Renal cortical epithelial cell (primary cell): Measurements from ENCODE around the gene TRPM3. TPM values are rescaled to one million over a fixed set of nuclear protein-coding genes. Genes with fewer than 3 reads are reported as not detected.

Experiments
- DNase-seq: peaks from one replicate; pipeline ENCODE4 v3.0.0-alpha.2; 2011; ENCODE audit warnings: low read depth
- total RNA-seq: library from RNA; depleted of rRNA; stranded (reverse); fragments of >200 nt; gene quantifications from 2 replicates; pipeline ENCODE4 v1.2.3, GENCODE V29; 2014

TRPM3 gene
- total RNA-seq, 1 donor from 2014 or later = 2.9 TPM

GRCh38 chr9:70888471-70888870 lies 232.9 kb downstream of the TRPM3 start:
- no peak for DNase-seq

DNA sequence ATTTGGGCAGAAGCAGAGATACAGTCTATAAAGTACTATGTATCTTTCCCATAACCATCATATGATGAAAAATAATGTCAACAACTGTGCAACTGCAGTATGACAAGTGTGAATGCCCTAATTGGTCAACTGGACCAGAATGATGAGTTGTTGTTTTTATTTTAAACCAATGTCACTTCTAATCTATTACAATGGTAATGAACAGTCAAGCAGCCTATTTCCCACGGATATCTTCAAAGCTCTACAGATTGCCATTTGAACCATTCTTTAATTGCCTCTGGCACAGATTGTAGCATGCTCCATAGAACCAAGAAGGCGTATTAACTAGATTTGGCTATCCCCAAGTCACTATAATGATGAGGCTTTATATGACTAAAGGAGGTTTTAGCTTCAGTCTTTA lies 233.6 kb downstream of the TRPM3 start:
- DNase-seq = no peak

DNA sequence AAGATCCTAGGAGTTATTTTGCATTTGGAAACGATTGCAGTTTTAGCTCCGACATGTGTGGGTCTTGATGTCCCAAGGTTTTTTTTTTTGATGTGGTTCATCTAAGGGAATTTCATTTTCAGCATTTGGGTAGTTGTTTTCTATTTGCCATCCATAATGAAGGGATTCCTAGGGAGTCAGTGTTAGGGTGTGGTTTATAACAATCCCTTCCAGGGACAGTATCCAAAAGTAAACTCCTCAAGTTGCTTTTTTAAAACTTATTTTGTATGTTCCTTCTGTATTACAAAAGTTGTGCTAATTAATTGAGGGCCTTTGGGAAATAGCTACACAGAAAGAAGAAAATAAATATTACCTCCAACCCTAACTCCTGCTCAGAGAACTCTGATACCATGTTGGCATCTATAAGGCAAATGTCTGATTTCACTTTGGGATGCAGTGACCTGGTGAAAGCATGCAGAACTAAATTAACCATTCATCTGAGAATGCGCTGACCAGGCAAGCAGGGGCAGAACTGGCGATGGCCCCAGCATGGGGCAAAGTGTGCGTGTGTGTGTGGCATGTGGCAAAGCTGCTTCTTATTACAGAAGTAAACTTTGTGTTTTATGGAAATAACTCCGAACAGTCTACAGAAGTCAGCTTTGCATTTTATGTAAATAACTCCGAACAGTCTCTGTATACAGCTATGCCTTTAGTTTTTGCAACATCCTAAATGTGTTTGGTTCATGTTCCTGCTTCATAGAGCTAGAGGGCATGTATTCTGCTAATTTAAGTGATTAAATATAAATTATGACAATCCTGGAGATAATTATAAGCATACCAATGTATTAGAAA lies 237.2 kb downstream of the TRPM3 start:
- DNase-seq = no peak

GRCh38 chr9:70883056-70883455 lies 238.4 kb downstream of the TRPM3 start:
- DNase-seq = peak; percentile 58

GRCh38 chr9:70881333-70881732 lies 240.1 kb downstream of the TRPM3 start:
- no peak for DNase-seq

- DNase-seq = no peak
Observed at GRCh38 chr9:70880535-70880934, 240.9 kb downstream of the TRPM3 start.

GRCh38 chr9:70878576-70878975 lies 242.8 kb downstream of the TRPM3 start:
- DNase-seq = no peak

- DNase-seq = no peak
Observed at GRCh38 chr9:70874451-70874850, 247.0 kb downstream of the TRPM3 start.

- peak; percentile 25 for DNase-seq
Observed at GRCh38 chr9:70873506-70873905, 247.9 kb downstream of the TRPM3 start.

- peak; percentile 73 for DNase-seq
Observed at GRCh38 chr9:70868661-70869652, 252.5 kb downstream of the TRPM3 start.

- DNase-seq = peak; percentile 53
Observed at GRCh38 chr9:70868041-70868440, 253.4 kb downstream of the TRPM3 start.

DNA sequence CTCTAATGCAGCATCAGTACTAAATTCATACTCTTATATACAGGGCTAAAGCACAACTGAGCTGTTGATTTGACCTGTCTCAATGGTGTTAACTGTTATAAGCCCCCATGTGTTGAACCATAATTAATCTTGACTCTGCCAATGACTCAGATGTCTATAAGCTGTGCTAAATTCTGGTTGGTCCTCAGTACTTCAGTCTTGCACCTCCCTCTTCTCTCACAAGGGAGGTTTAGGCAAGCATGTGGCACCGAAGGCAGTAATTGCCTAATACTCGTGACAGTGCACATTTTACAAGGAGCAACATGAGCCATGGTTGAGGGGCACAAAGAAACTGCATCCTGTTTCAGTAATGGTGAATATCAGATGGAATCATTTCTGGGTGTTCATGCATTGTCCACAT lies 255.9 kb downstream of the TRPM3 start:
- peak; percentile 37 for DNase-seq

DNA sequence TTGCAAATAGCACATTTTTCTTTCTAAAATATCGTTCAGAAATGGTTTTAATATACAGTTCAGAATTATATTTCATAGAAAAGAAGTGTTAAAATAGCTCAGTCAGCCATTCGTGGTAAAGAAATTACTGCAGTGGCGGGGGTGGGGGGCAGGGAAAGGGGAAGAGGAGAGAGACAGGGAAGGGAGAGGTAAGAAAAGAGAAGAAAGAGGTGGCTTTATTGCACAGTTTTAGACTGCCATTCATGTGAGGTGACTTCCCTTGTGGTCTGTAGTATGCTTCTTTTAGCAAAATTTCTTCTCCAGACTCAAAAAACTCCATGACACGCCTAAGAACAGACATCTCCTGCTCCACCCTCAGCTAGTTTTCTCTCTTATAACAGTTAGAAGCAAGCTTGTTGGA lies 259.6 kb downstream of the TRPM3 start:
- DNase-seq = no peak

DNA sequence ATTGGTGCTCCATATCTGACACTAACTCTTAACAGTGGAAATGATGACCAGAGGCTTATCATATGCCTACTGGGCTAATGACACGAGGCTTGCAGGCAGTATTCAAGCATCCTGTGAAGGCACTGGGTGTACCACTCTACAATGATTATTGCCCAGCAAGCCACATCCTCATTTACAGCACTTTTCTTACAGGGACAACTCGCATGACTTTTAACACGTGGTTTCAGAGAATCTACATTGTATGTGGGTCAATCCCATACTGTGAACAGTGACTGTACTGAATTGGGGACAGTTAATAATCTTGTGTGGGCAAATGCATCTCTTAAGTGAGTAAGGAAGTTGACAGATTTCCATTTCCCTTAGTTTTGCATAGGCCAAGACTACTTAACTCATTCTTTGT lies 260.0 kb downstream of the TRPM3 start:
- no peak for DNase-seq

GRCh38 chr9:70859694-70860093 lies 261.7 kb downstream of the TRPM3 start:
- DNase-seq = no peak

GRCh38 chr9:70856411-70856810 lies 265.0 kb downstream of the TRPM3 start:
- no peak for DNase-seq

DNA sequence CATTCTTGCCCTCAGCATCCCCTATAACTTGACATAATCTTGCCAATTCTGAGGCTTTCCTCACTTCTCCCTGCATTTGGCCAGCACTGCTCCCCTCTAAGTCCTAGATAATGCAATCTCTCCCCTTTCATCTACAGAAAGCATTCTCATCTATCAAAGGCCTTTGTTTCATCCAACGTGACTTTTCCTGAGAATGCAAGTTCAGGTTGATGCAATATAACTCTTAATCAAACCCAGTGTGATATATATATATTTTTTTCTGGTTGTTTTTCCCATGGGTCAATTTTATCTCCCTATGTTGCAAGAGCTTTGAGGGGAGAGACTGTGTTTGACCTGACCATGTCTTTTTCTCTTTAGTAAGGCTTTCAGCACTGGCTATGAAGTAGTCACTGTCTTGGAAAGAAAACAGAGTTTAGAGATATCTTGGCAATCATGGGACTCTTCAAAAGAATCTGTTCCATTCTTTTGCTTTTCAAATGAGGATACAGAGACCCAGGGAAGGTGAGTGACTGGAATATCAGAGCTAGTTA lies 268.6 kb downstream of the TRPM3 start:
- DNase-seq = no peak

DNA sequence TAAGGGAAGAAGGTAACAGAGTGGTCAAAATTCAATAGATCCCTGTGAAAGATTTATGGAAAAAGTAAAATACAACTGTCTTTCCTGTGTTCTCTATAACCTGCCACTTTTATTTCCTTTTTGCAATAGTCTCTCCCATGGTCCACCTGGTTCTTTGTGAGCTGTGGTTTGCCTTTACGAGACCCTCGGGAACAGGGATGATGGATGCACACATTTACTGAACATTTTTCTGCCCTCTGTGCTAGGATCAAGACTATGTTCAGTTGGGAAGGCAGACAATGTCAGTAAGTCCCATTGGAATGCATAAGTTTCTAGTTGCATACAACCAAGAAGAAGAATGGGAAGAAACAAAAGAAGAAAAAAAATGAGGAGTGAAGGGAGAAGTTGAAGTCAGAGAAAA lies 281.2 kb downstream of the TRPM3 start:
- no peak for DNase-seq

GRCh38 chr9:70835323-70835722 lies 286.1 kb downstream of the TRPM3 start:
- DNase-seq = peak; percentile 72

DNA sequence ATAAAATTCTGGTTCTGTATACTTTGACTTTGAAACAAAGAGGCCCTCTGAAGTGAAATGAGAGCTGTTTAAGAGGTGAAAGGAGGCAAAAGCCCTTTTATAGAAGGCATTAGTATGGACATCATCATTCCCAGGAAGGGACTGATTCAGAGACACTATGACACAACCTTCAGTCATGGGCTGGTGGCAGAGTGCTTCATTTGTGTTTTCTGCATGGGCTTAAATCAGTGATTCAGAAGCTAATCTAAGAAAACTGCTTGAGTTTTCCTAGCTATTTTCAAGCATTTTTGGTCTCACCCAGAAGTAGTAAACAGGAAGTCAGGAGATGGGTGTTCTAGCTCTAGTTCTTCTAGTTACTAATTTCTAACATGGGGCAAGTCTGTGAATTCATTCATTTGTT lies 288.9 kb downstream of the TRPM3 start:
- DNase-seq = peak; percentile 84

GRCh38 chr9:70830618-70831017 lies 290.8 kb downstream of the TRPM3 start:
- no peak for DNase-seq

- no peak for DNase-seq
Observed at GRCh38 chr9:70829591-70830265, 291.7 kb downstream of the TRPM3 start.
